Stimulated activated memory B cell treated with anti-CD40 and anti-IgM and Interleukin-4, amounts not matched to agents 10 μg/mL and 1 μg/mL and 100 μg/mL, for 72 hours (primary cell): ENCODE results near the gene ZNG1A.
"Not testable (repeated sequence)": the region's sequence is repeated elsewhere in the genome, so short reads cannot be mapped to it uniquely, and the experiment has no call there.

Source experiments
- ATAC-seq: fragments of 150-1000 bp; cut with Tn5 transposase; 2 replicates; pipeline ENCODE4 v1.10.0; 2021
- H3K27ac Mint-ChIP-seq: one replicate; pipeline ENCODE4 v1.8.0; 2022; ENCODE audit warnings: mild to moderate bottlenecking, mixed read lengths
- H3K27me3 Mint-ChIP-seq: one replicate; pipeline ENCODE4 v1.8.0; 2022; ENCODE audit warnings: mixed read lengths
- H3K36me3 Mint-ChIP-seq: one replicate; pipeline ENCODE4 v1.8.0; 2022; ENCODE audit warnings: mixed read lengths
- H3K4me1 Mint-ChIP-seq: one replicate; pipeline ENCODE4 v1.8.0; 2022; ENCODE audit warnings: mixed read lengths
- H3K4me3 Mint-ChIP-seq: one replicate; pipeline ENCODE4 v1.8.0; 2022; ENCODE audit warnings: mild to moderate bottlenecking, moderate library complexity, mixed read lengths
- H3K9me3 Mint-ChIP-seq: one replicate; pipeline ENCODE4 v1.8.0; 2022; ENCODE audit warnings: mixed read lengths

ZNG1A gene

DNA sequence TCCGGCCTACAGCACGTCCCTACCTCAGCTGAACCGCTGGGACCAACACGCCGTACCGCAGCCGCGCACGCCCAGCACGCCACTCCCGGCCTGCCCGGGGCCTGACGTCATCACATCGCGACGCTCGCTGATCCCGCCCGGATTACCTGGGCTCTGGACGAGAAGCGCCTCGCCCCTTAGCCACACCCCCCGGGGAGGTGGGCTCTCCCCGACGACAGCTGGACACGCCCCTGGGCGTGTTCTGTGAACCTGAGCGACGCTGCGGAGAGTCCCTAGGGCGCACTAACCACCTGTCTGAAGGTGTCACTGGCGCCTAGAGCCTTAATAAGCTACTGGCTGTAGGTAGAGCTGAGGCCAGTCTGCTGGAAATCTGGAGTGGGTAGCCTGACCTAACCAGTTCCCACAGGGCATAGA, at the start of gene ZNG1A:
TSS of gene ZNG1A (minus strand) at position 87 of the 414 bp plus-strand sequence. CDS start 87 bp downstream, outside the sequence.
- not testable (repeated sequence) for H3K36me3 Mint-ChIP-seq, H3K27me3 Mint-ChIP-seq, H3K9me3 Mint-ChIP-seq, ATAC-seq, H3K4me1 Mint-ChIP-seq
- Mint-ChIP-seq H3K27ac (peak within 1 kb of the TSS; percentile 83), H3K4me3 (peak within 1 kb of the TSS; percentile 87)

DNA sequence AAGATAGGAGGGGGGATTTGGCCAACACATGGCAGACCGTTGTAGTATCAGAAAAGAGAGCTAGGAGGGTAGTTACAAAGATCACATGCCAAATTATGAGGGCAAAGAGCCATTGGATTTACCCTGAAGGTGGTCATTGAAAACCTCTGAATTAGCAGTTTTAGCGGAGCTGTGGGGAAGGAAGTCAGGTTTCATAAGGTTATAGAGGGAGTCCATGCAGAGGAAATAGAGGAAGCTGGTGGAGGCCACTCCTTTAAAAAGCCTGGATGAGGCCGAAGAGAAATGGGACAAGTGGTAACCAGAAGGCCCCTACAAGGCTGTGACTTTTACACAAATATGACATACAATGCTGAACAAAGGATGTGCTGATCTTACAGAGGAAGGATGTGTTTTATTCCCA, 49.0 kb upstream of the ZNG1A start:
- ATAC-seq: no peak
- Mint-ChIP-seq H3K27me3 (no peaks in the 10 kb centered on the region), H3K4me3 (no peak overlapping the region), H3K9me3 (no peaks in the 10 kb centered on the region), H3K27ac (no peak overlapping the region), H3K36me3 (peaks cover 12% of the 10 kb centered on the region), H3K4me1 (peaks cover 24% of the 10 kb centered on the region)

DNA sequence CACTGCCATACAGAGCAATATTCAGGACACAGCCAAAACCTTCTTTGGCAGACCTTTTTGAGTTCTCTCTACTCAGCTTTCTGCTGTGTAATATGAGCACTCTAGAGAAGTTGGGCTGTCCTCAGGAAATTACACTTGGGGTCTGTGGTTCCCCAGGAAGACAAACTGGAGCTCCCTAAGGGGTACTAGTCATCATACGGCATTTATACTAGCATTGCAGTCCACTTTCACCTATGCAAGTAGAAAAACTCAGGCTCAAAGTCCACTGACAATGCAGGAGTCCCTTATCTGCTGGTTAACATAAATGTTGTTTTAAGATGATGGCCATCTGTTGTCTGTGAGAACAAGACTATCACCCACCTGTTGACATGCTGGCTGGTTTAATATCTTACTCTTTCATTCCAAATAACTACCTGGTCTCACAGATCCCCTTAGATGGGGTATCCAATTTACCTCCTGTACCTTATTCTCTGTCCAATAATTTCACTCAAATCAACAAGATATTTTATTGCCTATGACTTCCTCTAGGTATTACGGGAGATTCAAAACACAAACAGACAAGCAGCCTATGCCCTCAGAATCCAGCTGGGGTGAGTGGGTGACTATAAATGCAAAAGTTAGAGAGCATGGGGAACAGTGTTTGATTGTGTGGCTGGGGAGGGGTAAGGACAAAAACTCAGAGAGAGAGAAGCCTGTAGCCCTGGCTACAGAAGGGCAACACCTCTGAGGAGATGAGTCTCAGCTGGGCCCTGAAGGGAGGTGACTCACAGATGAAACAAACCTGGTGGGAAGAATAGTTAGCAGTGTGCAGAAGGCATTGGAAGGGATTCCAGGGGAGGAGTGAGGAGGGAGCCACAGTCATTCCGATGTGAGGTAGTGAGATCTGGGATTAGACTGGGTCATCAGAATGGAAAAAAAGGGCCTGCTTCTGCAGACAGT, 46.0 kb upstream of the ZNG1A start:
- H3K9me3 Mint-ChIP-seq: no peaks in the 10 kb centered on the region
- no peak overlapping the region for H3K27ac Mint-ChIP-seq
- peak overlapping the region; percentile 61 for H3K4me3 Mint-ChIP-seq
- peak; percentile 82 for ATAC-seq
- H3K4me1 Mint-ChIP-seq: peaks cover 35% of the 10 kb centered on the region
- no peaks in the 10 kb centered on the region for H3K27me3 Mint-ChIP-seq
- peaks cover 7% of the 10 kb centered on the region for H3K36me3 Mint-ChIP-seq

DNA sequence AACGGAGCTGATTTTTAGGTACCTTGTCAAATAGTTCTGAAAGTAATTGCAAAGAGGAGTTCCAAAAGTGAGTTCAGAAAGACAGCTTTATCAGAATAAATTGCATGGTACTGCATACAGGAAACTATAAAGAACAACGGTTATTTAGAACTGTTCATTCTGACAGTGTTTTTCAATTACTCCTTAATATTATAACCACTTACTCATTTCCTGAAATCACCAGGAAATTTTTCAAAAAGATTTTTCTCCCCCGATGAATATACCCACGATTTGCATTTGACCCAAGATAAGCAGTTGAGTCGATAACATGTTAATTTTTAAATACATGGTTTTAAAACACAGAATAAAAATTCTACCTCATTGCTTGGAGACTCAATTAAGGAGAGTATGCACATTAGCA, 45.2 kb upstream of the ZNG1A start:
- Mint-ChIP-seq H3K36me3 (peaks cover 7% of the 10 kb centered on the region), H3K27ac (no peak overlapping the region), H3K9me3 (no peaks in the 10 kb centered on the region), H3K4me3 (peak overlapping the region; percentile 61), H3K4me1 (peaks cover 36% of the 10 kb centered on the region), H3K27me3 (no peaks in the 10 kb centered on the region)
- no peak for ATAC-seq

DNA sequence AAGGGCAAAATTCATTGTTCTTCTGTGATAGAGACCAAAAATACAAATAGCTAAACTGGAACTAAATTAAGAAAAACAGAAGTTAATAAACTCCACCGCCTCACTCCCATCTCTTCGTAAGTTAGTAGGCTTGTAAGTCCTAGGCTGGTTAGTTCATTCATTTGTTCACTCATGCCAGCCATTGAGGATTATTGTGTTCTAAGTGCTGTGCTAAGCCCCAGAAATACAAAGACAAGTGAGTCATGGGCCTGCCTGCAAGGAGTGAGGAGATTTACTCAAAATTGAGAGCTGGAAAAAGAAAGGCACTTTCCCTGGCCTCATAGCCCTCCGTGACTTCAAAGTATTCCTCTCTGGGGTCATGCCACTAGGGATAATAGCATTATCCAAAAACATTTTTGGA, 44.3 kb upstream of the ZNG1A start:
- ATAC-seq: no peak
- peaks cover 7% of the 10 kb centered on the region for H3K36me3 Mint-ChIP-seq
- H3K27ac Mint-ChIP-seq: peak overlapping the region; percentile 53
- no peaks in the 10 kb centered on the region for H3K9me3 Mint-ChIP-seq
- peaks cover 33% of the 10 kb centered on the region for H3K4me1 Mint-ChIP-seq
- H3K4me3 Mint-ChIP-seq: peak overlapping the region; percentile 10
- no peaks in the 10 kb centered on the region for H3K27me3 Mint-ChIP-seq

DNA sequence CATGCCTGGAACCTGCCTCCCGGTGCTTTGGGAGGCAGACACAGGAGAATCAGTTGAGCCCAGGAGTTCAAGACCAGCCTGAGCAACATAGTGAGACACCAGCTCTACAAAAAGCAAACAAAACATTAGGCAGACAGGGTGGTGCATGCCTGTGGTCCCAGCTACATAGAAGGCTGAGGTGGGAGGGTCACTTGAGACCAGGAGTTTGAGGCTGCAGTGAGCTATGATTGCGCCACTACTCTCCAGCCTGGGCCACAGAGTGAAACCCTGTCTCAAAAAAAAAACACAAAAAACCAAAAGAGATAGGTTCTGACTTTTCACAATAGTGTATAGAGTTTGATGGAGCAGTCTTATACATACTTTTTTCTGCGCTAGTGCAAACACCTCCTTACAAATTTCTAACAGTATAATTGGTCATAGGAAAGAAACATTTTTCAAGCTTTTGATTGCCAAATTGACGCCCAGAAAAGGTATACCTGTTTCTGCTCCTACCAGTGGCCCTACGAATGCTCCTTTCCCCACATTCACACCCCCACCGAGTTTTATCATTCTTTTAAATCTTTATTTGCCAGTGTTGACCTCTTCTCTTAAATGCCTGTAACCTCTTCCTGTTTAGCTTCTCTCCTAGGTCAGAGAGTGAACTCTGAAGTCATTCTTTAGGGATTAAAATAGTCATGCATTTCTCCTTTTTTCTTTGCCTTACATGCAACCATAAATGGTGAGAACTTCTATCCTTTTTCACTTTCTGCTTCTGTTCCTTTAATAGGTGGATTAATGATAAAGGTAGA, 43.3 kb upstream of the ZNG1A start:
- Mint-ChIP-seq H3K27ac (peak overlapping the region; percentile 53), H3K4me1 (peaks cover 31% of the 10 kb centered on the region), H3K9me3 (no peaks in the 10 kb centered on the region), H3K4me3 (peak overlapping the region; percentile 10), H3K36me3 (no peaks in the 10 kb centered on the region), H3K27me3 (no peaks in the 10 kb centered on the region)
- ATAC-seq: no peak

DNA sequence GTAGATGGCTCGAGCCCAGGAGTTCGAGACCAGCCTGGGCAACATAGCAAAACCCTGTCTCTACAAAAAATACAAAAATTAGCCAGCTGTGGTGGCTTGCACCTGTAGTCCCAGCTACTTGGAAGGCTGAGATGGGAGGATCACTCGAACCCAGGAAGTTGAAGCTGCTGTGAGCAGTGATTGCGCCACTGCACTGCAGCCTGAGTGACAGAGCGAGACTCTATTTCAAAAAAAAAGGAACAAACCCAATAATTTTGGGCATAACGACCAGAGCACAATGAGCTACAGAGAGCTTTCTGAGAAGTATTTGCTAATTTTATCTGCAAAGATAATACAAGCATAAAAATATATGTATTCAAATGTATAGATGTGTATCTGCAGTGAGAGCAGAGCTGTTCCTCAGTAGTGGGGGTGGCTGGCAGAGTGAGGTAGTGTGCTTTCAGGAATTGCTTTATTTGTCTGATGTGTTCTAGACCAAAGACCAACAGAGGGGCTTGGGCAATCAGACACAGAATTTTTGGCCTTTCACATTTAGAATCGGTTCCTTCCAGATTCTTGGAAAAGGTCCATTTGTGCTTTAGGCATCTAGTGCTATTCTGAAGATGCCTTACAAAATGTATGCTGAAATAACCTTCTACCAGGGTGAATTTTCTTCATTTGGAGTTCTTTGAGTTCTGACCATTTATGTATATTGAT, 41.0 kb upstream of the ZNG1A start:
- Mint-ChIP-seq H3K4me3 (no peak overlapping the region), H3K27ac (peak overlapping the region; percentile 40)

DNA sequence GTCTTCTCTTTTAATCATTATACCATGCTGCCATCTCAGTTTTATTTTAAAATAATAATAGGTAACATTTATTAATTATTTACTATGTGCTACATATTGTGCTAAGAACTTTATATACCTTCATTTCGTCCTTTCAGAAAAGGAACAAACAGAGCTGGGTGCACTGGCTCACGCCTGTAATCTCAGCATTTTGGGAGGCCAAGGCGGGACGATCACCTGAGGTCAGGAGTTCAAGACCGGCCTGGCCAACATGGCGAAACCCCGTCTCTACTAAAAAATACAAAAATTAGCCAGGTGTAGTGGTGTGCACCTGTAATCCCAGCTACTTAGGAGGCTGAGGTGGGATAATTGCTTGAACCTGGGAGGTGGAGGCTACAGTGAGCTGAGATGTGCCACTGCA, 40.2 kb upstream of the ZNG1A start:
- not testable (repeated sequence) for ATAC-seq, H3K4me3 Mint-ChIP-seq, H3K9me3 Mint-ChIP-seq, H3K27ac Mint-ChIP-seq, H3K36me3 Mint-ChIP-seq, H3K27me3 Mint-ChIP-seq
- peaks cover 43% of the 10 kb centered on the region for H3K4me1 Mint-ChIP-seq

More for the DNA sequence above, 41.0 kb upstream of the ZNG1A start:
- Mint-ChIP-seq H3K9me3 (no peaks in the 10 kb centered on the region), H3K36me3 (no peaks in the 10 kb centered on the region), H3K27me3 (no peaks in the 10 kb centered on the region), H3K4me1 (peaks cover 43% of the 10 kb centered on the region)
- no peak for ATAC-seq

DNA sequence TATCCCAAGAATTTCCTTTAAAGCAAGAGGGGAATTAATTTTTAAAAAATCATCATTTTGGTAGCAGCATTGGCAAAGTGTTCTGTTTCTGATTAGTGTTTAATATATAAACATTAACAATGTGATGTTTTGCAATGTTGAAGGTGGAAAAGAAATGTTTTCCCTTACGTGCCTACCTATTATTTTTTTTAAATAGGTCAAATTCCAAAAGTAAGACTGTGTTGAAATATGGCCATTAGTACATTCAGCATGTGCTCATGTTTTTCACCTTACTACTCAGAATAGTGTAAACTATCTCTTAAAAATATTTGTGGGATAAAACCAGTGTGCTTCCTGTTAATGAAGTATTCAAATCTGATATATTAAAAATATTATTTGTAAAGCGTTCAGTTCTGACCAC, 39.1 kb upstream of the ZNG1A start:
- H3K9me3 Mint-ChIP-seq: no peaks in the 10 kb centered on the region
- peaks cover 40% of the 10 kb centered on the region for H3K4me1 Mint-ChIP-seq
- ATAC-seq: no peak
- H3K4me3 Mint-ChIP-seq: no peak overlapping the region
- no peaks in the 10 kb centered on the region for H3K36me3 Mint-ChIP-seq
- H3K27me3 Mint-ChIP-seq: no peaks in the 10 kb centered on the region
- H3K27ac Mint-ChIP-seq: no peak overlapping the region

DNA sequence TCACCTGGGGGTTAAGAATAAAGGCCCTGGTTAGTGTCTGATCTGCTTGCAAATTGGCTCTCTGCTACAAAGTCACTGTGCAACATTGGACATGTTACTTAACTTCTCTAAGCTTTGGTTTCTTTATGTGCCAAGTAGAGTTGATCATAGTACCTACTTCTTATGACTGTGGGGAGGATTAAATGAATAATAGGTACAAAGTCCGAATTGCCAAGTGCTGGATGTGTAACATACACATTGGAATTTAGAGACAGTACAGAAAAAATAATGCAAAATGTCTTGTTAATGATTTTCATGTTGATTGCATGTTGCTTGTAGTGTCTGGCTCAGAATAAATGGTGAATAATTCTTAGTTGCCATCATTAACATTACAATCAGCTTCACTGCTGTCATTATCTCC, 38.0 kb upstream of the ZNG1A start:
- peak overlapping the region; percentile 92 for H3K27ac Mint-ChIP-seq
- peak overlapping the region; percentile 83 for H3K4me3 Mint-ChIP-seq
- H3K27me3 Mint-ChIP-seq: no peaks in the 10 kb centered on the region
- no peaks in the 10 kb centered on the region for H3K9me3 Mint-ChIP-seq
- peaks cover 29% of the 10 kb centered on the region for H3K4me1 Mint-ChIP-seq
- no peaks in the 10 kb centered on the region for H3K36me3 Mint-ChIP-seq
- no peak for ATAC-seq

DNA sequence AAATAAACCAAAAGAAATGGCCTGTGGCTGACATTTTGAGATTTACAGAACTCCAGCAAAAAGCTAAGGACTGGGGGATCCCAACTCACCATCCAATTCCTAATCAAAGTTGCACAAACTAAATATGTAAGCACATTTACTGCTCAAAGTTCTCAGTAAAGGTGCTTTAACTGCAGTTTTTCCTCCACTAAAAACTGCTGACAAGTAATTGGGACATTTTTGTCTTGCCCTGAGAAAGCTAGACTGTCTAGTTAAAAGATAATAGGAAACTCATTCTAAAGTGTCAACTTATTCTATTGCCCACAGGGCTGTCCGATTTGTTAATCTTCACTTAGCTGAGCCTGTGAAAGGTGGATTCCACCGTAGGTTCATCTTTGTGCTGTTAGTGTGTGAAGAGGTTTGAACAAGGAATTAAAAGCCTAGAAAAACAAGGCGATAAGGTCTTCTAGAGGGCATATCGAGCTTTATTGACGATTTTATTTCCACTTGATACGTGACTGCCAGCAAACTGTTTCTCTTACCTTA, 36.8 kb upstream of the ZNG1A start:
- Mint-ChIP-seq H3K4me3 (peak overlapping the region; percentile 83), H3K9me3 (no peaks in the 10 kb centered on the region), H3K36me3 (no peaks in the 10 kb centered on the region), H3K4me1 (peaks cover 28% of the 10 kb centered on the region), H3K27ac (peak overlapping the region; percentile 92), H3K27me3 (no peaks in the 10 kb centered on the region)
- ATAC-seq: no peak

DNA sequence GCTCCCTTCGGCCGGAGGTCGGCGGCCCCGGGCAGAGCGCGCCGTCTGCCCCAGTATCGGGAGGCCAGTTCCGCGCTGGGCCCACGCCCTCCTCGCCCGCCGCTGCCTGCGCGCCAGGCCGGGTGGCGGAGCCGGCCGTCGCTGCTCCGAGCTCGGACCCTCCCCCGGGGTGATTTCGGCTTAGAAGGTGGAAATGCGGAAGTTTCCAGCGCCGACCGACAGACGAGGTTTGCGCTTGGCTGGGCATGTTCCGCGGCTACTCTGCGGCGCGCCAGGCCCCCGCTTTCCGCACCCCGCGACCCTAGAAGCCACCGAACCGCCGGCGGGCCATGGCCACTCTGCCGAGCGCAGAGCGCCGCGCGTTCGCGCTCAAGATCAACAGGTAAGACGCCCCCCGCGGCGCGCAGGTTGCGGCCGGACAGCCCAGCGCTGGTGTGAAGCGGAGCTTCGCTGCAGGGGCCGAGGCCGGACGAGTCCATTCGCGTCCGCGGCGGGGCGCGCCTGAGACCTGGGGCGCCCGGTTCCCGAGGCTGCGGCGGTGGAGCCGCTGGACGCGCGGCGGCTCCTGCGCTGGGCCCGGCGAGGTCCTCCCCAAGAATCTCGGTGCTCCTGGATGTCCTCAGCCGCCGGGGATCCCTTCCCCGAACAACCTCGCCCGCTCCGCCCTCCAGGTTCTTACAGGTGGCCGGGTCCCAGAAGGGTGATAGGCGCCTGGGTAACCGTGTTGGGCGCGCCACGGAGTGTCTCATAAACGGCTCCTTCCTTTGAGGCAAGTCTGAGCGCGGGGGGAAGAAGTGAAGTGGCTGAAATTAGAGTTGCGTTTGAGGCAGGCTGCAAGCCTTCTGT, 36.0 kb upstream of the ZNG1A start, which contains the start of gene DOCK8:
TSS of gene DOCK8 (plus strand) at position 218 of the 846 bp plus-strand sequence. CDS start at position 330, 112 bp downstream.
- Mint-ChIP-seq H3K27me3 (no peaks in the 10 kb centered on the region), H3K36me3 (no peaks in the 10 kb centered on the region), H3K4me3 (peak within 1 kb of the TSS; percentile 83), H3K4me1 (peaks cover 22% of the 10 kb centered on the region), H3K9me3 (no peaks in the 10 kb centered on the region), H3K27ac (peak within 1 kb of the TSS; percentile 92)
- peak; percentile 91 for ATAC-seq

DNA sequence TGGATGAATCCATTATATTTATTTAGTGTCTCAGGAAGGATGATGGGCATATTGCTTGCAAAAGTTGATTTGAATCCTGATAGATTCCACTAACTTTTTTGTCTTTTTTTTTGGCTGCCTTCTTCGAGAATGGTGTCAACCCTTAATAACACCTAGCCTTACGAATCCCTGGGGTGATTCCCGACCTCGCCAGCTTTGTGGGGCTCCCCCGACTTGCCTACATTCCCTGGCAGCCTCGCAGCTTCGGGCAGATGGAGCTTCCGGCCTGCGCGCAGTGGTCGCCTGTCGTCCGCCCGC, 35.4 kb upstream of the ZNG1A start:
- Mint-ChIP-seq H3K36me3 (no peaks in the 10 kb centered on the region), H3K27ac (peak overlapping the region; percentile 92), H3K9me3 (no peaks in the 10 kb centered on the region), H3K4me1 (peaks cover 17% of the 10 kb centered on the region), H3K27me3 (no peaks in the 10 kb centered on the region), H3K4me3 (peak overlapping the region; percentile 83)
- no peak for ATAC-seq

DNA sequence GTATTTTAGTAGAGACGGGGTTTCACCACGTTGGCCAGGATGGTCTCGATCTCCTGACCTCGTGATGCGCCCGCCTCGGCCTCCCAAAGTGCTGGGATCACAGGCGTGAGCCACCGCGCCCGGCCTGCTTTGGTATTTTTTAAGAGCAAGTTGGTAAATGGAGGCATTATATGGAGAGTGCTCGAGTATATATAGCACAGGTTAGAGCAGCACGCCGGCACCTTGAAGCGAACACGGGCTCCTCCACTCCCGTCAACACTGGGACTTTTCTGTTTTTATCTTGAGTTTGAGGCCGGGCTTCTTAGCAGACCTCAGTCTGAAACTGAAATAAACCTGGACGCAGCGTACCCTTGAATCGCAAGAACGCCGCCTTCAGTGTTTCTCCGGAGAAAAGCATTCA, 35.0 kb upstream of the ZNG1A start:
- peaks cover 17% of the 10 kb centered on the region for H3K4me1 Mint-ChIP-seq
- not testable (repeated sequence) for H3K9me3 Mint-ChIP-seq, ATAC-seq, H3K27me3 Mint-ChIP-seq, H3K36me3 Mint-ChIP-seq
- peak overlapping the region; percentile 83 for H3K4me3 Mint-ChIP-seq
- H3K27ac Mint-ChIP-seq: peak overlapping the region; percentile 92
